MCF 10A (cell line): ENCODE data around the gene KBTBD4. TPM values are rescaled to one million over a fixed set of nuclear protein-coding genes. Genes with fewer than 3 reads are reported as not detected.

Experiments
- BruUV-seq: library from RNA; stranded (reverse); fragments of 400-500 nt; replicated peaks from 2 replicates; lab custom pipeline; 2021; lab: Mats Ljungman, UMichigan
- CTCF ChIA-PET: fragments of 300-600 bp; sonication (Branson Sonifier 250); formaldehyde crosslinking; extraction: SDS; loops from one replicate; lab custom pipeline; 2021; ENCODE audit warnings: antibody characterized with exemption, inconsistent platforms; lab: Yijun Ruan, JAX
- POLR2A ChIA-PET: fragments of 300-600, 350-650 bp; sonication (Branson Sonifier 250); formaldehyde crosslinking; extraction: SDS; loops from one replicate; lab custom pipeline; 2020; ENCODE audit warnings: antibody characterized with exemption, inconsistent platforms; lab: Yijun Ruan, JAX
- DNase-seq: peaks from one replicate; pipeline ENCODE4 v3.0.0-alpha.2; 2018; ENCODE audit not compliant: unreplicated experiment
- H3K27ac Mint-ChIP-seq: one replicate; pipeline ENCODE4 v1.8.0; 2022; ENCODE audit warnings: mild to moderate bottlenecking, low read depth, mixed read lengths; ENCODE audit not compliant: unreplicated experiment
- H3K27me3 Mint-ChIP-seq: one replicate; pipeline ENCODE4 v1.8.0; 2022; ENCODE audit warnings: mixed read lengths; ENCODE audit not compliant: insufficient read depth, unreplicated experiment
- H3K36me3 Mint-ChIP-seq: one replicate; pipeline ENCODE4 v1.8.0; 2022; ENCODE audit warnings: mild to moderate bottlenecking, moderate library complexity, mixed read lengths; ENCODE audit not compliant: insufficient read depth, unreplicated experiment
- H3K4me1 Mint-ChIP-seq: one replicate; pipeline ENCODE4 v1.8.0; 2022; ENCODE audit warnings: mixed read lengths; ENCODE audit not compliant: insufficient read depth, unreplicated experiment
- H3K4me3 Mint-ChIP-seq: one replicate; pipeline ENCODE4 v1.8.0; 2022; ENCODE audit warnings: mild to moderate bottlenecking, moderate library complexity, mixed read lengths; ENCODE audit not compliant: unreplicated experiment
- H3K9me3 Mint-ChIP-seq: one replicate; pipeline ENCODE4 v1.8.0; 2022; ENCODE audit warnings: mixed read lengths; ENCODE audit not compliant: unreplicated experiment
- CTCF ChIP-seq: fragments of 200-600 bp; IDR thresholded peaks from one replicate; pipeline ENCODE4 v1.8.0; 2022; ENCODE audit warnings: antibody characterized with exemption, mild to moderate bottlenecking; ENCODE audit not compliant: unreplicated experiment
- intact Hi-C: fragments of 100-400 bp; cut with micrococcal nuclease; formaldehyde crosslinking; loops from 2 replicates; pipeline ENCODE4 v1.14.1; 2022
- total RNA-seq: library from RNA; stranded (reverse); gene quantifications from 2 replicates; pipeline ENCODE4 v1.2.3, GENCODE V29; 2022

Gene KBTBD4
- total RNA-seq, 1 experiment from 2014 or later = 8.4 TPM

DNA sequence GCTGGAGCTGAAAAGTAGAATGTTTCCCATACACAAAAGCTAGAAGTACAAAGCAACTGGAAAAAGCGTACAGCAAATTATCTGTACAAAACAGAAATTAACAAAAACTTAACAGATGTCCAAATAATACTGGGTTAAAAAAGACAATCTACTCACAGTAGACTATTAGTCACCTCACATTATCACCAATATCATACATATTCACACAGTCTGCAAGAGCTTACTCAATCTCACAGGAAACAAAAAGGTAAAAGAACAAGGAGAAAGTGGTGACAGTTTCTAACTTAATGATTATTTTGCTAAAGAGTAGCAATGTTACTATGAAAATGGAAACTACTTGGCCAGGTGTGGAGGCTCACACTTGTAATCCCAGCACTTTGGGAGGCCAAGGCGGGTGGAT, 37.7 kb downstream of the KBTBD4 start:
- Mint-ChIP-seq H3K9me3 (no peaks in the 10 kb centered on the region), H3K4me3 (peak overlapping the region; percentile 53), H3K4me1 (peaks cover 29% of the 10 kb centered on the region), H3K27me3 (no peaks in the 10 kb centered on the region), H3K36me3 (peaks cover 18% of the 10 kb centered on the region), H3K27ac (peak overlapping the region; percentile 93)
- ChIA-PET CTCF (interaction anchor here (2.3 kb wide), 1 partner anchor 12 kb away, joined by 15 read pairs; the partner anchor contains the start of gene CELF1), POLR2A (interaction anchor here (0.6 to 5.4 kb wide), 8 partner anchors 9 to 125 kb away, joined by 3 to 61 read pairs (median 12); partner anchors contain the start of genes CELF1 and PTPMT1)
- DNase-seq = no peak
- intact Hi-C loops = loop anchor here (5.0 kb wide), 1 partner anchor 54 kb away; no protein-coding TSS in a partner anchor
- BruUV-seq = no TSS peak
- TF ChIP-seq CTCF = no peak

DNA sequence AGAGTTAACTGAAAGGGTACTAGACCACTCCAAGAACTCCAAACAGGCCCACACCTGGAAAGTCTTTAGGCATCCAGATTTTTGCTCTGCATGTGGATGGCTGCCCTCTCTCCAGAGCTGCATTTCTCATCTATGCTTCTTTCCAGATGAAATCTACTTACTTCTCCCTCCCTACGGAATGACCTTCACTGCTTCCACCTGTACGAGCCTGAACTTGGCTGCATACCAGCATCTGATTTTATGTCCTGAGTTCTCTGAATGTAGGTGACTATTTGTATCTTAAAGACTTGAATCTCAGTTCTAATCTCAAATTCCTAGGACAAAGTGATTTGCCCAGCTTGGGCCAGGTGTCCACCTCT, 39.1 kb downstream of the KBTBD4 start:
- POLR2A ChIA-PET = interaction anchor here (0.8 to 5.4 kb wide), 14 partner anchors 8 to 73 kb away, joined by 3 to 61 read pairs (median 6); partner anchors contain the start of genes CELF1 and PTPMT1
- BruUV-seq = no TSS peak
- Mint-ChIP-seq H3K4me3 (peak overlapping the region; percentile 53), H3K4me1 (peaks cover 29% of the 10 kb centered on the region), H3K9me3 (no peaks in the 10 kb centered on the region), H3K27me3 (no peaks in the 10 kb centered on the region), H3K36me3 (peaks cover 28% of the 10 kb centered on the region), H3K27ac (peak overlapping the region; percentile 93)
- intact Hi-C loops = loop anchor here (5.0 kb wide), 1 partner anchor 52 kb away; no protein-coding TSS in a partner anchor
- CTCF ChIA-PET = interaction anchor here (0.7 to 2.3 kb wide), 7 partner anchors 14 to 74 kb away, joined by 3 to 15 read pairs (median 4); partner anchors contain the start of genes CELF1 and PTPMT1
- peak; percentile 17 for DNase-seq
- no peak for TF ChIP-seq CTCF

GRCh38 chr11:47538741-47539565, 39.8 kb downstream of the KBTBD4 start:
- peak overlapping the region; percentile 93 for H3K27ac Mint-ChIP-seq
- H3K4me3 Mint-ChIP-seq = no peak overlapping the region
- POLR2A ChIA-PET = interaction anchor here (0.7 to 5.4 kb wide), 17 partner anchors 7 to 229 kb away, joined by 3 to 61 read pairs (median 7); partner anchors contain the start of genes CELF1 and PTPMT1
- no peaks in the 10 kb centered on the region for H3K27me3 Mint-ChIP-seq
- TF ChIP-seq CTCF = no peak
- BruUV-seq = no TSS peak
- peaks cover 32% of the 10 kb centered on the region for H3K36me3 Mint-ChIP-seq
- CTCF ChIA-PET = interaction anchor here (0.6 to 2.3 kb wide), 9 partner anchors 14 to 73 kb away, joined by 3 to 15 read pairs (median 4); partner anchors contain the start of gene CELF1
- intact Hi-C loops = no loop called here
- peaks cover 25% of the 10 kb centered on the region for H3K4me1 Mint-ChIP-seq
- no peaks in the 10 kb centered on the region for H3K9me3 Mint-ChIP-seq
- no peak for DNase-seq

DNA sequence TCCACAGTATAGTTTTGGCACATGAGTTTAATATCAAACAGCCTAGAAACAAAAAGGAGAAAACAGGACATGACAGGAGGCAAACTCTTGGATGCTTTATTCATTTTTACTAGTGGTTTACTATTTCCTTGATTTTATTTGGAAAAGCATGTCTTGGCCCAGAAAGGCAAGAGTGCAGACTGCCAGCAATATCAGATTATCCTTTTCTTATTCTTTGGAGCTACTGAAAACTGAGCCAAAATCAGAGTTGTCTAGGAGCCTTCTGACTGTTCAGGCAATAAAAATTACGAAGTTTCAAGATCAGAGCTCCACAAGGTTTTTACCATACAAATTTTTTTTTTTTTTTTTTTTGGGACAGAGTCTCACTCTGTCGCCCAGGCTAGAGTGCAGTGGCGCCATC, 41.9 kb downstream of the KBTBD4 start:
- H3K4me3 Mint-ChIP-seq = no peak overlapping the region
- POLR2A ChIA-PET = interaction anchor here (0.6 to 4.7 kb wide), 4 partner anchors 13 to 101 kb away, joined by 4 to 23 read pairs (median 6); no protein-coding TSS in a partner anchor
- peaks cover 24% of the 10 kb centered on the region for H3K36me3 Mint-ChIP-seq
- no peaks in the 10 kb centered on the region for H3K27me3 Mint-ChIP-seq
- CTCF ChIA-PET = interaction anchor here (0.6 to 1.2 kb wide), 3 partner anchors 15 to 873 kb away, joined by 3 to 7 read pairs (median 4); no protein-coding TSS in a partner anchor
- peaks cover 27% of the 10 kb centered on the region for H3K4me1 Mint-ChIP-seq
- TF ChIP-seq CTCF = no peak
- H3K27ac Mint-ChIP-seq = no peak overlapping the region
- intact Hi-C loops = no loop called here
- no peaks in the 10 kb centered on the region for H3K9me3 Mint-ChIP-seq
- DNase-seq = no peak
- BruUV-seq = no TSS peak
